Measurements from ENCODE around the gene MICAL2.

- TF ChIP-seq PHF8 (conservative IDR thresholded peaks at IDR 0.05; ENCODE audit: low read depth, low read length): no peak
- TF ChIP-seq TAF1 (IDR thresholded peaks at IDR 0.05; ENCODE audit: low read depth, low read length): no peak
- TF ChIP-seq GTF2F1 (IDR thresholded peaks at IDR 0.05; ENCODE audit: borderline replicate concordance, low read depth, low read length): no peak
- TF ChIP-seq YY1 (IDR thresholded peaks at IDR 0.05; ENCODE audit: low read depth, low read length): no peak
- TF ChIP-seq SIX5 (IDR thresholded peaks at IDR 0.05; ENCODE audit: low read depth, low read length): no peak
- no peak for TF ChIP-seq JUN (IDR thresholded peaks at IDR 0.05; ENCODE audit: low read depth, low read length)
- no peak for TF ChIP-seq KDM1A (IDR thresholded peaks at IDR 0.05; ENCODE audit: borderline replicate concordance, low read length)
- TF ChIP-seq, protein P1, sequence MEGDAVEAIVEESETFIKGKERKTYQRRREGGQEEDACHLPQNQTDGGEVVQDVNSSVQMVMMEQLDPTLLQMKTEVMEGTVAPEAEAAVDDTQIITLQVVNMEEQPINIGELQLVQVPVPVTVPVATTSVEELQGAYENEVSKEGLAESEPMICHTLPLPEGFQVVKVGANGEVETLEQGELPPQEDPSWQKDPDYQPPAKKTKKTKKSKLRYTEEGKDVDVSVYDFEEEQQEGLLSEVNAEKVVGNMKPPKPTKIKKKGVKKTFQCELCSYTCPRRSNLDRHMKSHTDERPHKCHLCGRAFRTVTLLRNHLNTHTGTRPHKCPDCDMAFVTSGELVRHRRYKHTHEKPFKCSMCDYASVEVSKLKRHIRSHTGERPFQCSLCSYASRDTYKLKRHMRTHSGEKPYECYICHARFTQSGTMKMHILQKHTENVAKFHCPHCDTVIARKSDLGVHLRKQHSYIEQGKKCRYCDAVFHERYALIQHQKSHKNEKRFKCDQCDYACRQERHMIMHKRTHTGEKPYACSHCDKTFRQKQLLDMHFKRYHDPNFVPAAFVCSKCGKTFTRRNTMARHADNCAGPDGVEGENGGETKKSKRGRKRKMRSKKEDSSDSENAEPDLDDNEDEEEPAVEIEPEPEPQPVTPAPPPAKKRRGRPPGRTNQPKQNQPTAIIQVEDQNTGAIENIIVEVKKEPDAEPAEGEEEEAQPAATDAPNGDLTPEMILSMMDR (IDR thresholded peaks at IDR 0.05; ENCODE audit: control extremely low read depth in 1 of 3, insufficient read depth in 1 of 3, low read depth in 1 of 3, low read length in 3 of 3): no peak
Observed at GRCh38 chr11:12287009-12287373, 176.6 kb downstream of the MICAL2 start.

Measured in H1 (cell line).